Pancreas (tissue), 10 donors: ENCODE results near the gene MNS1. TPM values are rescaled to one million over a fixed set of nuclear protein-coding genes. Genes with fewer than 3 reads are reported as not detected.

Experiments used
- ATAC-seq, 4 donors: fragments of 200-7000 bp; cut with Tn5 transposase; one replicate each; pipeline versions ENCODE4 v1.8.0 to v1.9.1; 2020; ENCODE audit warnings: mild to moderate bottlenecking in 4 of 4, moderate library complexity in 4 of 4
- DNase-seq, 6 donors: peaks; one replicate each; pipeline ENCODE4 v3.0.0-alpha.2; 2020
- FAIRE-seq: peaks from 2 replicates; lab custom pipeline; 2012; peaks lifted over from hg19 to GRCh38; lab: Jason Lieb, UNC
- H3K27ac ChIP-seq, 4 donors: fragments of 200-600 bp; sonication (generic); 1 replicate in 3 of 4; 2 replicates in 1 of 4; pipeline versions ENCODE4 v1.5.0 to v1.8.0; 2020
- H3K27me3 ChIP-seq, 4 donors: fragments of 200-600 bp; one replicate each; pipeline ENCODE4 v1.8.0; 2021
- H3K36me3 ChIP-seq, 3 donors: fragments of 200-600 bp; sonication (generic) in 1 of 3; one replicate each; pipeline versions ENCODE4 v1.5.0 to v1.8.0; 2020 to 2021
- H3K4me1 ChIP-seq, 3 donors: fragments of 200-600 bp; one replicate each; pipeline ENCODE4 v1.8.0; 2021
- H3K4me3 ChIP-seq, 4 donors: fragments of 200-600 bp; sonication (generic) in 2 of 4; one replicate each; pipeline versions ENCODE4 v1.5.0 to v1.8.0; 2020 to 2021
- H3K9me3 ChIP-seq, 4 donors: fragments of 200-600 bp; one replicate each; pipeline ENCODE4 v1.8.0; 2021
- WGBS, 2 donors: extraction: QIAGEN DNeasy Blood & Tissue Kit; methylation state at CpG; one replicate each; pipeline ENCODE4 v1.1.7; 2013; 5-methylcytosine and 5-hydroxymethylcytosine counted together
- intact Hi-C, 3 donors: fragments of 100-400 bp; cut with DNase I; formaldehyde crosslinking; loops; one replicate each; pipeline versions ENCODE4 v1.11.1 to v1.14.2; 2022
- polyA plus RNA-seq, 2 donors: library from polyadenylated mRNA; stranded (reverse); fragments of 200-250 nt; gene quantifications; one replicate each; pipeline ENCODE4 v1.2.3, GENCODE V29; 2013
- total RNA-seq, 6 donors: library from RNA; stranded (reverse); fragmentation: NEBNext Ultra II Directional in 4 of 6; extraction: Animal tissue kit (Norgen Biotek cat#: 25700) in 4 of 6; gene quantifications; one replicate each; pipeline versions ENCODE4 v1.2.1 to v1.2.4, GENCODE V29; 2021 to 2023
- TF ChIP-seq, protein P1 (sequence below), 4 donors: fragments of 200-600 bp; sonication (generic) in 3 of 4; IDR thresholded peaks; one replicate each; pipeline versions ENCODE4 v1.5.0 to v1.8.0; 2021; ENCODE audit warnings: antibody characterized with exemption in 4 of 4
- donor health status: healthy with polysubstance abuse.
- donor health status: DM: no; HTN: no; CAD: no; lungs with moderate emphysema.
- donor health status: DM: no; HTN: no; CAD: no.
- donor health status: control.
- donor health status: control.
- donor health status: Bipolar disorder and iron deficiency.
- donor health status: DM: yes; HTN: yes; CAD: no.
- donor health status: DM: no; HTN: no; CAD: no.
- donor health status: DM: no; HTN: no; CAD: no.
- donor health status: DM: yes; HTN: yes; CAD: no.

Gene MNS1
- total and polyA plus RNA-seq, 8 donors = 0.54 to 2.4 (median 1.4) TPM

DNA sequence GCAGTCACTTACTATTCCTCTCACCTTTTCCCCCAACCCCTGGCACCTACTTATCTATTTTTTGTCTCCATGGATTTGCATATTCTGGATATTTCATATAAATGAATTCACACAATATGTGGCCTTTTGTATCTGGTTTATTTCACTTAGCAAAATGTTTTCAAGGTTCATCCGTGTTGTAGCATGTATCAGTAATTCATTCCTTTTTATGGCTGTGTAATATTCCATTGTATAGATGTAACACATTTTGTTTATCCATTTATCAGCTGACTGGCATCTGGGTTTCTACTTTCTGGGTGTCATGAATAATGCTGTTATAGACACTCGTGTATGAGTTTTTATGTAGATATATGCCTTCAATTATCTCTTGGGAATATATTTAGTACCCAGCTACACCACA lies 5.8 kb downstream of the MNS1 start:
- Histone ChIP-seq H3K27me3 (no peaks in the 10 kb centered on the region), H3K4me3 (no peak overlapping the region), H3K4me1 (peaks cover 0 to under 1% (median 0%) of the 10 kb centered on the region in 3 donors), H3K27ac (no peak overlapping the region), H3K36me3 (no peaks in the 10 kb centered on the region), H3K9me3 (no peaks in the 10 kb centered on the region)
- intact Hi-C loops = no loop called here
- ATAC-seq (no peak), FAIRE-seq (no peak), DNase-seq (no peak)
- 92 to 97% methylated on average over 2 of the region's 2 CpGs for WGBS, 2 donors
- TF ChIP-seq, protein P1, sequence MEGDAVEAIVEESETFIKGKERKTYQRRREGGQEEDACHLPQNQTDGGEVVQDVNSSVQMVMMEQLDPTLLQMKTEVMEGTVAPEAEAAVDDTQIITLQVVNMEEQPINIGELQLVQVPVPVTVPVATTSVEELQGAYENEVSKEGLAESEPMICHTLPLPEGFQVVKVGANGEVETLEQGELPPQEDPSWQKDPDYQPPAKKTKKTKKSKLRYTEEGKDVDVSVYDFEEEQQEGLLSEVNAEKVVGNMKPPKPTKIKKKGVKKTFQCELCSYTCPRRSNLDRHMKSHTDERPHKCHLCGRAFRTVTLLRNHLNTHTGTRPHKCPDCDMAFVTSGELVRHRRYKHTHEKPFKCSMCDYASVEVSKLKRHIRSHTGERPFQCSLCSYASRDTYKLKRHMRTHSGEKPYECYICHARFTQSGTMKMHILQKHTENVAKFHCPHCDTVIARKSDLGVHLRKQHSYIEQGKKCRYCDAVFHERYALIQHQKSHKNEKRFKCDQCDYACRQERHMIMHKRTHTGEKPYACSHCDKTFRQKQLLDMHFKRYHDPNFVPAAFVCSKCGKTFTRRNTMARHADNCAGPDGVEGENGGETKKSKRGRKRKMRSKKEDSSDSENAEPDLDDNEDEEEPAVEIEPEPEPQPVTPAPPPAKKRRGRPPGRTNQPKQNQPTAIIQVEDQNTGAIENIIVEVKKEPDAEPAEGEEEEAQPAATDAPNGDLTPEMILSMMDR (IDR thresholded peaks at IDR 0.05) = no peak

DNA sequence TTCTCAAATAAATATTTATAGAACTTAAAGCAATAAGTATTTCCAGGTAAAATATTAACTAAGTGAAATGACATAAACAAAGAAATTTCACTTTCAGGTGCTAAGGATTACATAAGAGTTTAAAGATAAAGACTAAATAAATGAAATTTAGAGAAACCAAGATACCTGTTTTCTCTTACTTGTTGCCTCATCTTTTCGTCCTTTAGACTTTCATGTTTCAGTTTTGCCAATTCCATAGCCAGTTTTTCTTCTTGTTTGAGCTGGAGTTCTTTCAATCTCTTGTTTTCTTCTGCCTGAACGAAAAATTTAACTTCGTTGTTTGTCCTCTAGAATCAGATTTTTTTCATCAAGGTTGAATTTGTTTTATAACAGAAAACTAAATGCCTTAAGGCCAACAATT lies 8.7 kb downstream of the MNS1 start:
- intact Hi-C loops = no loop called here
- no peak for FAIRE-seq
- no peak for ATAC-seq
- H3K36me3 ChIP-seq = no peaks in the 10 kb centered on the region
- WGBS, 2 donors = 40 to 46% methylated on average over 3 of the region's 3 CpGs
- H3K4me1 ChIP-seq = no peaks in the 10 kb centered on the region
- no peak overlapping the region for H3K27ac ChIP-seq
- H3K4me3 ChIP-seq = no peak overlapping the region
- TF ChIP-seq, protein P1 (IDR thresholded peaks at IDR 0.05) = no peak
- DNase-seq = no peak
- H3K9me3 ChIP-seq = no peaks in the 10 kb centered on the region
- no peaks in the 10 kb centered on the region for H3K27me3 ChIP-seq

DNA sequence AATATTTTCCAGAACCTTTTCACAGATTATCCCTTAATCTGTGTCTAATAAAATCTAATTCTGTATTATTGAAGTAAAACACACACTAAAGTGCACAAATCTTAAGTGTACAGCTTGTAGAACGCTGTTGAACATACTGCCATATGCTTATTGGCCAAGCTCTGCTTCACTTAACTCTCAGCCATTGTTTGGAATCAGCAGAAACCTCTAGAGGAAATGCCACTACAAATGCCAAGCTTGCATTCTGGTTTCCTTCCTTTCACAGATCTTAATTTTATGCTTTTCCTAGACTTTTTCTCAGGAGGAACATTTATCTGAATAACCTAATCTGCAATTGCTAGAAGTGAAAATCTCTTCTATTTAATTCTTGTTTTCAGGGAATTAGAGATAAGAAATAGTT lies 10.1 kb downstream of the MNS1 start:
- intact Hi-C loops = no loop called here
- 83 to 86% methylated on average over 1 of the region's 1 CpG for WGBS, 2 donors
- no peak for FAIRE-seq

DNA sequence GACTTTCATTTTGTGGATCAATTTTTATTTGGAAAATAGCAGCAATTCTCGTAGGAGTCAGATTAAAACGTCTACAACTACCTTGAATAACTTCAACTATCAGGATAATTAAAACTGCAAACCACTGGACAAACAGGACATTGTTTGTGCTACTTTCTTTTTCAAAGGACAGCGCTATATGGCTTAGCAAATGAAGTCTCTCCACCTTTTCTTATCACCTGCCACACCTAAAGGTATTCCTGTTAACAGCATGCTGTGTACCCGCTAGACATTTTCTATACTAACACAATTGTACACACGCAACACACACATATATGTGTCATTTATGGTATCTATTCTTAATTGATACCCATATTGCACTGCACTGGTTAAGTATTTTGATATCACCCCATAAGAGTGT lies 19.2 kb downstream of the MNS1 start:
- ATAC-seq = no peak
- H3K4me1 ChIP-seq = no peaks in the 10 kb centered on the region
- WGBS, 2 donors = 86 to 88% methylated on average over 5 of the region's 5 CpGs
- no peak overlapping the region for H3K4me3 ChIP-seq
- H3K27ac ChIP-seq = no peak overlapping the region
- no peaks in the 10 kb centered on the region for H3K9me3 ChIP-seq
- intact Hi-C loops = no loop called here
- no peaks in the 10 kb centered on the region for H3K36me3 ChIP-seq
- no peak for FAIRE-seq
- H3K27me3 ChIP-seq = no peaks in the 10 kb centered on the region
- TF ChIP-seq, protein P1 (IDR thresholded peaks at IDR 0.05) = no peak
- DNase-seq = no peak

More for the DNA sequence above, 10.1 kb downstream of the MNS1 start:
- Histone ChIP-seq H3K27ac (no peak overlapping the region), H3K27me3 (no peaks in the 10 kb centered on the region), H3K4me1 (no peaks in the 10 kb centered on the region), H3K4me3 (no peak overlapping the region), H3K36me3 (no peaks in the 10 kb centered on the region), H3K9me3 (no peaks in the 10 kb centered on the region)
- DNase-seq (no peak), ATAC-seq (no peak)
- TF ChIP-seq, protein P1 (IDR thresholded peaks at IDR 0.05) = no peak

DNA sequence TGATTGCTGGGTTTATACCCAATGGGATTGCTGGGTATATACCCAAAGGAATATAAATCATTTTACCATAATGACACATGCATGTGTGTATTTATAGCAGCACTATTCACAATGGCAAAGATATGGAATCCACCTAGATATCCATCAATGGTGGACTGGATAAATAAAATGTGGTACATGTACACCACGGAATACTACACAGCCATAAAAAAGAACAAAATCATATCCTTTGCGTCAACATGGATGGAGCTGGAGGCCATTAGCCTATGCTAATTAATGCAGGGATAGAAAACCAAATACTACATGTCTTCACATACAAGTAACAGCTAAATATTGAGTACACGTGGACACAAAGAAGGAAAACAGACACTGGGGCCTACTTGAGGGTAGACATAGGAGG lies 22.6 kb downstream of the MNS1 start:
- ATAC-seq = no peak
- WGBS, 2 donors = 99 to 100% methylated on average over 3 of the region's 3 CpGs
- intact Hi-C loops = no loop called here
- TF ChIP-seq, protein P1 (IDR thresholded peaks at IDR 0.05) = no peak
- Histone ChIP-seq H3K27ac (no peak overlapping the region), H3K9me3 (no peaks in the 10 kb centered on the region), H3K4me3 (no peak overlapping the region), H3K36me3 (no peaks in the 10 kb centered on the region), H3K4me1 (no peaks in the 10 kb centered on the region), H3K27me3 (no peaks in the 10 kb centered on the region)
- no peak for DNase-seq
- FAIRE-seq = no peak
